Mesodermal cell (in vitro differentiated cells): ENCODE data around the gene BMAL1.
"Not testable (repeated sequence)": the region's sequence is repeated elsewhere in the genome, so short reads cannot be mapped to it uniquely, and the experiment has no call there.

Experiments
- H3K27ac ChIP-seq: 2 replicates; pipeline ENCODE4 v1.7.0; 2013; ENCODE audit warnings: mild to moderate bottlenecking, low read depth, low read length, moderate library complexity; ENCODE audit not compliant: severe bottlenecking
- H3K36me3 ChIP-seq: 2 replicates; pipeline ENCODE4 v1.7.1; 2013; ENCODE audit warnings: mild to moderate bottlenecking, low read length, moderate library complexity; ENCODE audit not compliant: control insufficient read depth, insufficient read depth
- H3K4me1 ChIP-seq: one replicate; pipeline ENCODE4 v1.7.1; 2013; ENCODE audit warnings: mild to moderate bottlenecking, low read length; ENCODE audit not compliant: insufficient read depth, control insufficient read depth, poor library complexity, severe bottlenecking
- H3K4me3 ChIP-seq: 2 replicates; pipeline ENCODE4 v1.7.0; 2013; ENCODE audit warnings: low read length, control low read depth, mild to moderate bottlenecking; ENCODE audit not compliant: insufficient read depth, poor library complexity, severe bottlenecking; ENCODE audit errors: extremely low read depth
- H3K9me3 ChIP-seq: 2 replicates; pipeline ENCODE4 v1.7.1; 2013; ENCODE audit warnings: mild to moderate bottlenecking, low read length, moderate library complexity; ENCODE audit not compliant: control insufficient read depth
- WGBS, 2 experiments: methylation state at CpG; one replicate each; pipeline ENCODE4 v1.1.5; 2013; ENCODE audit warnings: missing lambda C conversion rate in 2 of 2; ENCODE audit not compliant: insufficient coverage in 2 of 2; 5-methylcytosine and 5-hydroxymethylcytosine counted together

BMAL1 gene

GRCh38 chr11:13427440-13427839 lies 149.8 kb downstream of the BMAL1 start:
- H3K36me3 ChIP-seq = peaks cover 10% of the 10 kb centered on the region
- no peak overlapping the region for H3K27ac ChIP-seq
- H3K9me3 ChIP-seq = peaks cover 18% of the 10 kb centered on the region
- H3K4me3 ChIP-seq = no peak overlapping the region
- H3K4me1 ChIP-seq = no peaks in the 10 kb centered on the region

DNA sequence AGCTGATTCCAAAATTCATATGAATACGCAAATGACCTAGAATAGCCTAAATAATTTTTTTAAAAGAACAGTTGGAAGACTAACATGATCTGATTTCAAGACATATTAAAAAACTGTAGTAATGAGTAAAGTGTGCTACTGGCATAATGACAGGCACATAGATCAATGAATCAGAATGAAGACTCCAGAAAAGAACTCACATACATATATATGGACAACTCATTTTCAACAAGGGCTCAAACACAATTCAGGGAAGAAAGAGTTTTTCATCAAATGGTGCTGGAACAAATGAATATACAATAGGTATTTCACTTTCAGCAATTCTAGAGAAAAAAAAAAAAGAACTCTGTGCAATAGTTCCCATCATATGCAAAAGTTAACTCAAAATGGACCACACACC lies 151.7 kb downstream of the BMAL1 start:
- H3K36me3 ChIP-seq = peaks cover 10% of the 10 kb centered on the region
- no peak overlapping the region for H3K4me3 ChIP-seq
- no CpG with 5 or more reads among the region's 1 CpG for WGBS, 2 experiments
- peaks cover 18% of the 10 kb centered on the region for H3K9me3 ChIP-seq
- no peaks in the 10 kb centered on the region for H3K4me1 ChIP-seq
- no peak overlapping the region for H3K27ac ChIP-seq

DNA sequence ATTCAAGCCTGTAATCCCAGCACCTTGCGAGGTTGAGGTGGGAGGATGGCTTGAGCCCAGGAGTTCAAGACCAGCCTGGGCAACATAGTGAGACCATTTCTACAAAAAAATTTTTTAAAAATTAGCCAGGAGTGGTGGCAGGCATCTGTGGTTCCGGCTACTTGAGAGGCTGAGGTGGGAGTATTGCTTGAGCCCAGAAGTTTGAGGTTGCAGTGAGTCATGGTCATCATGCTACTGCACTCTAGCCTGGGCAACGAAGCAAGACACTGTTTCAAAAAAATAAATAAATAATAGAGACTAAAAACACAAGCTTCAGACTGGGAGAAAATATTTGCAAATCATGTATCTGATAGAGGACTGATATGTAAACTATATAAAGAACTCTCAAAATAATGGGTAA lies 152.2 kb downstream of the BMAL1 start:
- 71 to 100% methylated on average over 1 to 2 of the region's 3 CpGs for WGBS, 2 experiments
- Histone ChIP-seq H3K36me3 (peaks cover 10% of the 10 kb centered on the region), H3K9me3 (peaks cover 18% of the 10 kb centered on the region), H3K4me3 (no peak overlapping the region), H3K27ac (no peak overlapping the region), H3K4me1 (no peaks in the 10 kb centered on the region)

GRCh38 chr11:13433437-13433836 lies 155.8 kb downstream of the BMAL1 start:
- WGBS, 2 experiments = no CpG with 5 or more reads among the region's 2 CpGs
- Histone ChIP-seq H3K9me3 (peaks cover 7% of the 10 kb centered on the region), H3K36me3 (peaks cover 10% of the 10 kb centered on the region), H3K4me1 (no peaks in the 10 kb centered on the region), H3K27ac (no peak overlapping the region), H3K4me3 (no peak overlapping the region)

DNA sequence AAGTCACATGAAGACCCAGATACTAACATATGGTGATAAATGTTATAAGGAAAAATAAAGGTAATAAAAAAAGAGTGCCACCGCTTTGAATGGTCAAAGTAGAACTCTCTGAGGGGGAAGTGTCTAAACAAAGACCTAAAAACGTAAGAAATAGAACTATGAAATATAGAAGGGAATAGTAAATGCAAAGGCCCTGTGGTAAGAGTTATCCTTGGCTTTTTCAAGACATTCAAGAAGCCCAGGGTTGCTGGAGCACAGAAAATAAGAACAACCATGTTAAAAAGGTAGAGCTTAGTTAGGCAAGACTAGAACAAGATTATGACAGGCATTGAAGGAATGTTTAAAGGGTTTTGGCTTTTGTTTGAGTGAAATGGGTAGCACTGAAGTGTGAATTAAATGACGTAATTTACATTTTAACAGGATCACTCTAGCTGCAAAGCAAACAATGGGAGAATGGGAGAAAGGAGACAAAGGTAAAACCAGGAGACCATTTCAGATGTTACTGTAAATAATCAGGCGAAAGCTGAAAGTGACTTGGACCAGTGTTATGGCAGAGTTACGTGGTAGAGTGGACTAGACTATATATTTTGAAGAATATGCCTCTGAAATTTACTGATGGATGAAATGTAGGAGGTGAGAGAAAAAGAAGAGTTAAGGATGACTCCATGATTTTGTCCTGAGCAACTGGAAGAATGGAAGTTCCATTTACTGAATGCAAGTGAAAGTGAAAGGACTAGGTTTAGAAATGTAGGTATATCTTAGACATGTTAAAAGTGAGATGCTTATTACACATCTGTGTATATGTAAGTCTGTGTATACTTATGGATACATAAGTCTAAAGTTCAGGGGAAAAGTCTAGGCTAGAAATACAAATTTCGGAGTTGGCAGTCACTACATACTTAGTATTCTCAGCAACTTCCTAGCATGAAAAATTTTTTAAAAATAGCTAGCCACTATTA lies 156.9 kb downstream of the BMAL1 start:
- Histone ChIP-seq H3K36me3 (peaks cover 4% of the 10 kb centered on the region), H3K4me1 (no peaks in the 10 kb centered on the region), H3K9me3 (peaks cover 4% of the 10 kb centered on the region), H3K27ac (no peak overlapping the region), H3K4me3 (no peak overlapping the region)
- 60 to 78% methylated on average over 3 to 4 of the region's 6 CpGs for WGBS, 2 experiments

DNA sequence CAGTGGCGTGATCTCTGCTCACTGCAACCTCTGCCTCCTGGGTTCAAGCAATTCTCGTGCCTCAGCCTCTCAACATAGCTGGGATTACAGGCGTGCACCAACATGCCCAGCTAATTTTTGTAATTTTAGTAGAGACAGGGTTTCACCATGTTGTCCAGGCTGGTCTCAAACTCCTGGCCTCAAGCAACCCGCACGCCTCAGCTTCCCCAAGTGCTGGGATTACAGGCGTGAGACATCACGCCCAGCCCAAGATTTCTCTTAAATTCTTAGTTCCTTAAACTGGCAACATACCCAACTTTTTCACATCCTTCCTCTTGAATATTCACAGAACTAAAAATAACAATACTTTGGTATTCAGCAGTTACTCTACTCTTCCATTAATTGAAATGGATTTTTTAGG lies 159.2 kb downstream of the BMAL1 start:
- WGBS, 2 experiments = 98 to 100% methylated on average over 6 to 7 of the region's 7 CpGs
- H3K4me3 ChIP-seq, H3K27ac ChIP-seq, H3K9me3 ChIP-seq, H3K36me3 ChIP-seq, H3K4me1 ChIP-seq: not testable (repeated sequence)
